ENCODE data around the gene NT5C1A.

DNA sequence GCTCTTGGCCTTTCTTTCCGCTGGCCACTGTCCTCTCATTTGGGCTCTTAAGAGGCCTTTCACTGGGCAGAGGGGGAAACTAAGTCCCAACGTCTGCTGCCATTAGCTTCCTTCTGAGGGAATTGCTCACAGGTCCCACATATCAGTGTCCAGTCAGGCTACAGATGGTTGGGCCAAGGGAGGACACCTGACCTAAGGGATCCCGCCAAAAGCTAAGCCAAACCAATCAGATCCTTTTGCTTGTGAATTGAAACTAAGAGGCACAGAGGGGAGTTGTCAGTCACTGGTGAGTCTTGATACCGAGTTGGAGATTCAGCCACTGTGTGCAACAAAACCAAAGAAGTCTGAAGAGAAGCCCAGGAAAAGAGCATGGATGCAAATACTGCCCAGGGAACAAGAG, 5.7 kb upstream of the NT5C1A start:
- TF ChIP-seq FOXM1 (IDR thresholded peaks at IDR 0.05; ENCODE audit: borderline replicate concordance, low read depth) (no peak), EP300 (IDR thresholded peaks at IDR 0.05; ENCODE audit: borderline replicate concordance) (no peak), NFIC (IDR thresholded peaks at IDR 0.05) (no peak), TCF12 (IDR thresholded peaks at IDR 0.05; ENCODE audit: low read depth) (no peak), YY1 (IDR thresholded peaks at IDR 0.05; ENCODE audit: low read depth) (no peak), ZBTB7A (IDR thresholded peaks at IDR 0.05; ENCODE audit: low read depth) (no peak), RAD21 (IDR thresholded peaks at IDR 0.05; ENCODE audit: low read depth) (no peak), CREB1 (IDR thresholded peaks at IDR 0.05; ENCODE audit: low read depth) (no peak), TEAD4 (IDR thresholded peaks at IDR 0.05) (no peak)
- TF ChIP-seq, protein P1, sequence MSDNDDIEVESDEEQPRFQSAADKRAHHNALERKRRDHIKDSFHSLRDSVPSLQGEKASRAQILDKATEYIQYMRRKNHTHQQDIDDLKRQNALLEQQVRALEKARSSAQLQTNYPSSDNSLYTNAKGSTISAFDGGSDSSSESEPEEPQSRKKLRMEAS (IDR thresholded peaks at IDR 0.05): no peak
